Ecto neural progenitor cell (in vitro differentiated cells): Measurements from ENCODE around the gene C22orf42.
"Not testable (repeated sequence)": the region's sequence is repeated elsewhere in the genome, so short reads cannot be mapped to it uniquely, and the experiment has no call there.

Experiments
- DNase-seq: peaks from one replicate; pipeline ENCODE4 v3.0.0-alpha.2; 2018; ENCODE audit warnings: low spot score

C22orf42 gene

DNA sequence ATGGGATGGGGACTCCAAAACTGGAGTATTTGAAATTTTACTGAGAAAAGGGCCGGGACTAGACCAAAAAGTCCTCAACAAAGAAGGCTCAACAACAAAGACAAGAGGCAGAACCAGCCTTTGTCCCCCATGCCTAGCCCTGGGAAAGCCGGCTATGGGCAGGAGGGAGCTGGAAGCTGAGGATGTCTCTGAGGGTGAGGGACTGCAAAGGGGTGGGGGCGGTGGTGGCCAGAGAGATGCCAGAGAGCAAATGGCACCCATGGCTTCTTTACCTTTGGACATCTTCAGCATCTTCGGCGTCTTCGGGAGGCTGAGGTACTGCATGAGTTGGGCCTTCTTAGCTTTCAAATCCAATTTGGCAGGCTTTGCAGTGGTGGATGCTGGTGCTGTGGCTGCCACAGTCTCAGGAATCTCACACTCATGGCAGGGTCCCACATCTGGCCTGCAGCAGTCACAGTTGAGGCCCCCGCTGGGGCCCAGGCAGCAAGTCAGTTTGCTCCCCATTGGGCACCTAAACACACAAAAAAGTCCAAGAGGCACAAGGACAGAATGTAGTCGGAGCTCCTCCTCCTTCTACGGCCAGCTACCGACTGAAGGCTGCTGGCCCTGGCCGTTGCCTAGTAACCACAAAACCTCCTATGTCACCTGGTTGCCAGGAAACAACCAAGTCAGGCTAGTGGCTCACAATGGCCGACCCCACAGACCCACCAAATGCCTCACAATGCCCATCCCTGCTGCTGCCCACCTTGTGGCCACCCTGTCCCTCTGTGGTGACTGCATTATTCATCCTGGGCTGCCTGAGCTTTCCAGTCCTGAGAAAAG lies at the start of gene C22orf42:
C22orf42 (minus strand) TSS at position 592 of the 822 bp plus-strand sequence; CDS start at position 504, 88 bp downstream.
- no peak for DNase-seq

GRCh38 chr22:32208681-32209080 lies 49.6 kb upstream of the C22orf42 start:
- no peak for DNase-seq

DNA sequence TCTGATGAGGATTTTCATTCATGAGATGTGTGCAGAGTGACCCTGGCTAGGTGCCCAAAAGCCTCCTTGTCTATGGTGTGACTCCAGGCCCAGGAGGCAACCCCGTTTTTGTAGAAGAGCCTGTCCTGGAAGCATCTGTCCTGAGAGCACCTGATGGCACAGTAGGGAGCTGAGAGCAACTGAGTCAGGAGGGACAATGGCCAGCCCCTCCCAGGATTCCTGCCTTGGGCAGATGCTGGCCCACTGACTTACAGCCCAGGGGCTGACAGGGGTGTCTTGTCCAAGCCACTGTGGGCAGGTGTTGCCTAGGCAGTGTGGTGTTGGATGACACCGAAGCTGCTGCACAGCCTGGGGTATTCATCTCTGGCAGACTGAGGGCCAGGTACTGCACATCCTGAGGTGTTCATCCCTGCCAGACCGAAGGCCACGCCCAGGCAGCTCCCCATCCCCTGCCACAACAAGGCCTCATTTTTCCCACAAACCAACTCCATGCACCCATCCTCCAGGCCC lies 48.9 kb upstream of the C22orf42 start:
- DNase-seq: no peak

DNA sequence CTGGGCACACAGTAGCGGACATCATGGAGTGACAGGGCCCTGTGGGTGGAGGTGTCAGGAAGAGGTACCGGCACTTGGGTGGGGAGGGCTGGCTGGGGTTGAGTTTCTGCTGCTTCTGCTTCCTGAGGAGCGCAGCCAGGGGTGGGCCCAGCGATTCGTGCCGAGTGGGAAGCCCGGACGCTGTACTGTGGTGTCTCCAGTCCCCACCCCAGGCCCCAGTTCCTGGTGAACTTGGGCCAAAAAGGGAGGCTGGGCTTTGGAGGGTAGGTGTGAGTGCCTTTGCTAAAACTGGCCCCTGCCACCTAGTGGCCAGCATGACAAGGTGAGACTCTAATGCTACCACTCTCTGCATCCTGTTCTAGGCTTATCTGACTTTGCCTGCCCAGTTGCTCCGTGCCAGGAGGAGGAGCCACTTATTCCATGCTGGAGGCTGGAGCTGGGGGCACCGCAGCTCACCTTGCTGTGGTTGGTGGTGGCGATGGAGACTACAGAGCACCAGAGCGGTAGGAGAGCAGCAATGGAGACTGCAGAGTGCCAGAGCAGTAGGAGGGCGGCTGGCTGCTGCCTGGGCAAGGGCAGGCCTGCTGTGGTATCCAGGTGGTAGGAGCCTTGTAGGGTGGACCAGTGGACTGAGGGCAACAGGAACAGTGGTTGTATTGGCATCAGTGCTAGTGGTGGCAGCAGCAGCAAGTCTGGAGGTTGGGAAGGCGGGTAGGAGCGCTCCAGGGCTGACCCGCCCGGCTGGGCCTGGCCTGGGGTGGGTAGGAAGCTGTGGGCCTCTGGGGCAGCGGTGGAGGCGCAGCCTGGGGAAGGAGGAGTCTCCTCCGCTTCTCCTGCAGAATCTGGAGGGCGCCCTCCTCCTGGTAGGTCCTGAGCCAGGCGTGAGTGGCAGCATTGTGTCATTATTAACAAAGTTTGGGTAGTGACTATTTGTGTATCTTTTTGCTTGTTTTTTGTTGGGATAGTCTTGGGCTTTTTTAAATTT lies 48.0 kb upstream of the C22orf42 start:
- DNase-seq: no peak

DNA sequence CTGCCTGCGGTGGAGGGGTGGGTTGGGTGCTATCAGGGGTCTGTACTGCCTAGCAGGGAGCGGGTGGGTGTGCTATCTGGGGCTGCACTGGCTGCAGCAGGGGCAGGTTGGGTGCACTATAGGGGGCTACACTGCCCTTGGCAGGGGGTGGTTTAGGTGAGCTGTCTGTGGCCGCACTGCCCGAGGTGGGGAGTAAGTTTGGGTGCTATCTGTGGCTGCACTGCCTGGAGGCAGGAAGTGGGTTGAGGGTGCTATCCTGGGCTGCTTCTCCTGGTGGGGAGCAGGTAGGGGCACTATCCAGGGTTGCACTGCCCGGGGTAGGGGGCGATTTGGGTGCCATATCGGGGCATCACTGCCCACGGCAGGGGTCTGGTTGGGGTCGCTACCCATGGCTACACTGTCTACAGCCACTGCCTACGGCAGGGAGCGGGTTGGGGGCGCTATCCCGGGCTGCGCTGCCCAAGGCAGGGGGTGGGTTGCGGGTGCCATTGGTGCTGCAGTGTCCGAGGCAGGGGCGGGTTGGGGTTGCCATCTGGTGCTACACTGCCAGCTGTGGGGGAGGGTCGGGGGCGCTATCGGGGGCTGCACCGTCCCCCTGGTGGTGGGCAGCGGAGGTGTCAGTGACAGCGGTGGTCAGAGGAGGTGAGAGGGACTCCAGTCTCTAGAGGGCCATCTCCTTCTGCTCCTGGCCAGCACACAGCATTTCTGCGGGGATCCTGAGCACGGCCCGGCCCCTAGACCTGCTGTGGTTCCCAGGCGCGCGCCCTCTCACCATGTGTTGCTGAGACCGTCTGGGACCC lies 47.1 kb upstream of the C22orf42 start:
- peak; percentile 67 for DNase-seq

DNA sequence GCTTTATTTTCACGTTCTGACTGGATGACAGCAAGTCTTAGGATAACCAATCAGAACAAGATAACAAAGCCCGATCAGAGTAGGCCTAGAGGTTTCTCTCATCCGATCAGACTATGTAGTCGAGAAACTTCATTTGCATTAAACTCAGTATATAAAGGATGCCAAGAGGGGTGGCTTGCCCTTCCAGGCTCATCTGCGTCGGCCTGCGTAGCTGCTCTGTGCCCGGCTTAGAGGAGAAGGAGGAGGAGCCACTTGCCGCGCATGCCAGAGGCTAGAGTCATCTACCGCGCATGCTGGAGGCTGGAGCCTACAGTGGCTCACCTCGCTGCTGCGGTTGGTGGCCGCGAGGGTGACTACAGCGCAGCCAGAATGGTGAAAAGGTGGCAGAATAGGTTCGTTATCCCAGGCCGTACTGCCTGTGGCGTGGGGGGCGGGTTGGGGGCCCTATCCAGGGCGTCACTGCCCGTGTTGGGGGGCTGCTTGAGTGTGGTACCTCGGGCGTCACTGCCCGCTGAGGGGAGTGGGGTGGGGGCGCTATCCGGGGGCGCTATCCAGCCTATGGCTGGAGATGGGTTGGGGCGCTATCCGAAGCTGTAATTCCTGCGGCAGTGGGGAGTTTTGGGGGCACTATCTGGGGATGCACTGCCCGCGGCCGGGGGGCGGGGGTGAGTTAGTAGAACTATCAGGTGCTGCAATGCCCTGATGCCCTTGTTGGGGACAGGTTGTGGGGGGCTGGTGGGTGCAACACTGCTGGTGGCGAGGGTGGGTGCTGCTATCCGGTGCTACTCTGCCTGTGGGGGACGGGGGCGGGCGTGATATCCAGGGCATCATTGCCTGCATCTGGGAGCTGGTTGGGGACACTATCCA lies 46.0 kb upstream of the C22orf42 start, which contains the start of gene RFPL2:
RFPL2 (minus strand) TSS at position 218 of the 867 bp plus-strand sequence. CDS start 2,622 bp downstream, outside the sequence.
- DNase-seq: peak; percentile 85

DNA sequence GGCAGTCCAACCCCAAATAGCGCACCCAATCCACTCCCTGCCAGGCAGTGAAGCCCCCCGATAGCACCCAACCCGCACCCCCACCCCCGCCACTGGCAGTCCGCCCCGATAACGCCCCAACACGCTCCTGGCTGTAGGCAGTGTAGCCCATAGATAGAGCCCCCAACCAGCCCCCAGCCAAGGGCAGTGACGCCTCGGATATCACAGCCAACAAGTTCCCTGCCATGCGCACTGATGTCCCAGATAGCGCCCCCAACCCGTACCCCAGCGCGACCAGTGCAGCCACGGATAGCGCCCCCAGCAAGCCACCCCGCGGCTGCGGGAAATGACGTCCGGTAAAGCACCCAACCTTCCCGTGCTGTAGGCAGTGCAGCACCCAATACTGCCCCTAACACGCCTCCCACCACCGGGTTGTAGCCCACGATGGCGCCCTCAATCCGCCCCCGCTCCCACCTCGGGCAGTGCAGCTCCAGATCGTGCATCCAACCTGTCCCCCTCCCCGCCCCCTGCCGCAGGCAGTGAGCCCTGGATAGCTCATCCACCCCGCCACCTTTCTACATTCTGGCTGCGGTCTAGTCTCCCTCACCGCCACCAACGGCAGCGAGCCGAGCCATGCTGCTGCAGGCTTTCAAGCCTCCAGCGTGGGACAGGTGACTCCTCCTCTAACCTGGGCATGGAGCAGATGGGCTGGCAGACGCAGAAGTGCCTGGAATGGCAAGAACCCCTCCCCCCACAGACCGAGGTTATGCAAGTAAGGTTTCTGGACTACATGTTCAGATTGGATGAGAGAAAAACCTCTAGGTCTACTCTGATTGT lies 45.1 kb upstream of the C22orf42 start:
- DNase-seq: peak; percentile 71

- no peak for DNase-seq
Observed at GRCh38 chr22:32203181-32204039, 44.3 kb upstream of the C22orf42 start.

- DNase-seq: peak; percentile 77
Observed at GRCh38 chr22:32202539-32203180, 43.6 kb upstream of the C22orf42 start.

- DNase-seq: no peak
Observed at GRCh38 chr22:32202161-32202538, 43.0 kb upstream of the C22orf42 start.

GRCh38 chr22:32200752-32201151 lies 41.6 kb upstream of the C22orf42 start:
- DNase-seq: no peak

GRCh38 chr22:32199961-32200360 lies 40.9 kb upstream of the C22orf42 start:
- DNase-seq: no peak

- no peak for DNase-seq
Observed at GRCh38 chr22:32199341-32199740, 40.2 kb upstream of the C22orf42 start.

DNA sequence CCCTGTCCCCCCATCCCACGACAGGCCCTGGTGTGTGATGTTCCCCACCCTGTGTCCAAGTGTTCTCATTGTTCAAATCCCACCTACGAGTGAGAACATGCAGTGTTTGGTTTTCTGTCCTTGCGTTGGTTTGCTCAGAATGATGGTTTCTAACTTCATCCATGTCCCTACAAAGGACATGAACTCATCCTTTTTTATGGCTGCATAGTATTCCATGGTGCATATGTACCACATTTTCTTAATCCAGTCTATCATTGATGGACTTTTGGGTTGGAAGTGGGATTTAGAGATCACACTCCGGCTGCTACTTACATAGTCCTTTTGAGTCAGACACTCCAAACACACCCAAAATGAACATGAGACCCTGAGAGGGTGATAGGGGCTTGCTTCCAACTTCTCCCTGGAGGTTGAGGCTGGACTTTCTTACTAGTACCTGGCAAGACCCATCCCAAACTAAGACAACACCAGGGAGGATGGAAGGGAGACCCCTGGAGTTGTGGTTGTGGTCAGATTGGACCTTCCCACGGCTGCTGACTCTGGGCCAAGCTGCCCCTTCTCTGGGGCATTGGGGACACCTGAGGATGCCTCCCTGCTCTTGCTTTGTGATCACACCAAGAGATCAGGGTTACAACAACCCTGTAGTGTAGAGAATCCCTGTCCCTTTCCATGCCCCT lies 38.6 kb upstream of the C22orf42 start:
- DNase-seq: not testable (repeated sequence)

GRCh38 chr22:32195900-32196299 lies 36.8 kb upstream of the C22orf42 start:
- not testable (repeated sequence) for DNase-seq

- not testable (repeated sequence) for DNase-seq
Observed at GRCh38 chr22:32193346-32193745, 34.2 kb upstream of the C22orf42 start.

GRCh38 chr22:32191021-32191420 lies 31.9 kb upstream of the C22orf42 start:
- DNase-seq: not testable (repeated sequence)

GRCh38 chr22:32185821-32186220 lies 26.7 kb upstream of the C22orf42 start:
- DNase-seq: no peak
